Endothelial cell of umbilical vein (primary cell): Measurements from ENCODE around the gene ADAMTS12.

Experiments used
- EZH2 ChIP-seq: IDR thresholded peaks from 2 replicates; pipeline ENCODE4 v1.6.1; 2012; ENCODE audit warnings: borderline replicate concordance, low read depth, mild to moderate bottlenecking, moderate library complexity, low read length, inconsistent platforms; ENCODE audit not compliant: severe bottlenecking
- FOS ChIP-seq: IDR thresholded peaks from 2 replicates; pipeline ENCODE4 v1.6.1; 2011; ENCODE audit warnings: mild to moderate bottlenecking, low read length, moderate library complexity, borderline replicate concordance; ENCODE audit not compliant: insufficient read depth
- GATA2 ChIP-seq: IDR thresholded peaks from 2 replicates; pipeline ENCODE4 v1.7.0; 2011; ENCODE audit warnings: low read depth, mild to moderate bottlenecking, moderate library complexity, mixed read lengths, low read length; ENCODE audit not compliant: insufficient read length, insufficient read depth
- MYC ChIP-seq: IDR thresholded peaks from one replicate; pipeline ENCODE4 v1.6.1; 2011; ENCODE audit warnings: mild to moderate bottlenecking, low read depth, low read length
- POLR2A ChIP-seq: IDR thresholded peaks from 2 replicates; pipeline ENCODE4 v1.6.1; 2012; ENCODE audit warnings: low read depth, mild to moderate bottlenecking, control low read depth, low read length
- POLR2AphosphoS5 ChIP-seq: IDR thresholded peaks from 2 replicates; pipeline ENCODE4 v1.6.1; 2012; ENCODE audit warnings: low read depth, mild to moderate bottlenecking, control low read depth, low read length, moderate library complexity; ENCODE audit not compliant: insufficient read depth
- TF ChIP-seq, protein P1 (sequence below), 2 donors: IDR thresholded peaks; 1 replicate in 1 of 2; 2 replicates in 1 of 2; pipeline ENCODE4 v1.5.1; 2011; ENCODE audit warnings: low read length in 2 of 2, mild to moderate bottlenecking in 2 of 2, moderate library complexity in 2 of 2, control low read depth in 1 of 2, inconsistent platforms in 1 of 2, low read depth in 1 of 2; ENCODE audit not compliant: insufficient read depth in 1 of 2; ENCODE audit errors: extremely low read depth in 1 of 2

DNA sequence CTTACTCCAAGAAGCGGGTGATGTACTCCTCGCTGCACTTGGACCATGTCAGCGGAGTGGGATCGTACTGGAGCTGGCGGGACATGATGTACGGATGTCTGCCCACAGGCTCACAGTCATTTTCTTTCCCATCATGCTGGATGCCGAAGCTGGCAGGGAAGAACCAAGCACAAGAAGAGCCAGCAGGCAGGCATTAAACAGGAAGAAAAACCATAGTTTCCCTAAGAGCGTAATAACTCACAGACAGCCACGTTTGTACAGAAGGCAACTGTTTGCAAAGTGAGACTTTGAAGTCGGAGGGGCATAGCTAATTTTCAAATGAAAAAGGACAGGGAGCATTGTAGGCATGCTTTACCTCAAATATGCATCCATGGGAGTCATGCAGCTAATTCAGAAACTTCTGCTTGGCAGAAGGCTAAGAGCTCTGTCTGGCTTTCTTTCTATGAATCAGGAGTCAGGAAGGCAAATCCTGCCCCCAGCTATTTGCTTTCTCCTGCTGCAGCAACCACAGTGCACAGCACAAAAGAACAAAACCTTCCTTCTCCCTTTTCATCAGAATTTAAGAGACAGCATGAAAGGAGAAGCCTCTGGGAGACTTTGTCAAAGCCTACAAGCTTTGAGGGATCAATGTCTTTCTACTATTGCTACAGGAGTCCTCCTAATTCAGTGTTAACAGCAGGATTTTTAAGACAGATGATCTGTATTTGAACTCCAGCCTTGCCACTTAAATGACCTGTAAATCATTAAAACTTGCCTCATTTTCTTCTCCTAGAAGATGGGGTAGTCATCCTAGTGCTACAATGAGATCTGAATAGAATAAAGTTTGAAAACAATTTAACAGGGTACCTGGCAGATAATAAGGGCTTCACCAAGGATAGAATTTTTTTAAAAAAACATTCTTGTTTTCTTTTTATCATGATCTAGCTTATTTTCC lies 242.0 kb downstream of the ADAMTS12 start:
- TF ChIP-seq, protein P1, sequence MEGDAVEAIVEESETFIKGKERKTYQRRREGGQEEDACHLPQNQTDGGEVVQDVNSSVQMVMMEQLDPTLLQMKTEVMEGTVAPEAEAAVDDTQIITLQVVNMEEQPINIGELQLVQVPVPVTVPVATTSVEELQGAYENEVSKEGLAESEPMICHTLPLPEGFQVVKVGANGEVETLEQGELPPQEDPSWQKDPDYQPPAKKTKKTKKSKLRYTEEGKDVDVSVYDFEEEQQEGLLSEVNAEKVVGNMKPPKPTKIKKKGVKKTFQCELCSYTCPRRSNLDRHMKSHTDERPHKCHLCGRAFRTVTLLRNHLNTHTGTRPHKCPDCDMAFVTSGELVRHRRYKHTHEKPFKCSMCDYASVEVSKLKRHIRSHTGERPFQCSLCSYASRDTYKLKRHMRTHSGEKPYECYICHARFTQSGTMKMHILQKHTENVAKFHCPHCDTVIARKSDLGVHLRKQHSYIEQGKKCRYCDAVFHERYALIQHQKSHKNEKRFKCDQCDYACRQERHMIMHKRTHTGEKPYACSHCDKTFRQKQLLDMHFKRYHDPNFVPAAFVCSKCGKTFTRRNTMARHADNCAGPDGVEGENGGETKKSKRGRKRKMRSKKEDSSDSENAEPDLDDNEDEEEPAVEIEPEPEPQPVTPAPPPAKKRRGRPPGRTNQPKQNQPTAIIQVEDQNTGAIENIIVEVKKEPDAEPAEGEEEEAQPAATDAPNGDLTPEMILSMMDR (IDR thresholded peaks at IDR 0.05; ENCODE audit: extremely low read depth in 1 of 2, insufficient read depth in 1 of 2, low read depth in 1 of 2, low read length in 2 of 2) = no peak
- no peak for TF ChIP-seq EZH2
- TF ChIP-seq MYC = no peak
- no peak for TF ChIP-seq POLR2AphosphoS5
- no peak for TF ChIP-seq POLR2A
- TF ChIP-seq FOS = no peak
- no peak for TF ChIP-seq GATA2
